Measurements from ENCODE around the gene ZDHHC8.

Gene ZDHHC8

DNA sequence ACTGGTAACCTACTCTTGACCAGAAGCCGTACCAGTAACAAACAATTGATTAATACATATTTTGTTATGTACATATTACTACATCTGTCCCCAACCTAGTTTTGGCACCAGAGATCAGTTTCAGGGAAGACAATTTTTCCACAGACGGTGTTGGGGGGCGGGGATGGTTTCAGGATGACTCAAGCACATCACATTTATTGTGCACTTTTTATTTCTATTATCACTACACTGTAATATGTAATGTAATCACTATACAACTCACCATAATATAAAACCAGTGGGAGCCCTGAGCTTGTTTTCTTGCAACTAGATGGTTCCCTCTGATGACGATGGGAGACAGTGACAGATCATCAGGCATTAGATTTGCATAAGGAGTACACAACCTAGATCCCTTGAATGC is 36.1 kb upstream of the ZDHHC8 start:
- DNase-seq (ENCODE audit: low read depth), result no peak

DNA sequence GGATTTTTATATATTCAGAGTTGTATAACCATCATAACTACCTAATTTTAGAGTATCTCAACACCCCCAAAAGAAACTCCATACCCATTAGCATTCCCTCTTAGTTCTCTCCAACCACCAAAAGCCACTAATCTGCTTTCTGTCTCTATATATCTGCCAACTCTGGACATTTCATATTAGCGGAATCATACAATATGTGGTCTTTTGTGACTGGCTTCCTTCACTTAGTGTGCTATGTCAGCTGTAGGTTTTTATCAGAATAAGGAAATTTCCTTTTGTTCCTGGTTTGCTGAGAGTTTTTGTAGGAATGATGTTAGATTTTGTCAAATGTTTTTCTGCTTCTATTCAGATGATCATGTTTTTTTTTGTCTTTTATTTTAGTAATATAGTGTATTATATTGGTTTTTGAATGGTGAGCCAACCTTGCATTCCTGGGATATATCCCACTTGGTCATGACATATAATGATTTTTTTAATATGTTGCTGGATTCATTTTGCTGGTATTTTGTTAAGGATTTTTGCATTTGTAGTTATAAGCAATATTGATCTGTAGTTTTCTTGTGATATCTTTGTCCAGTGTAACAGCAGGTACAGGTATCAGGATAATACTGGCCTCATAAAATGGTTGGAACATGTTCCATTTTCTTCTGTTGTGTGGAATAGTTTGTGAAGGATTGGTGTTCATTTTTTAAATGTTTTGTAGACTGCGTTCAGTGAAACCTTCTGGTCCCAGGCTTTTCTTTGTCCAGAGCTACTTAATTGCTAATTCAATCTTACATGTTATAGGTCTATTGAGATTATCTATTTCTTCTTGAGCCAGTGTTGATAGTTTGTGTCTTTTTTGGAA is 34.8 kb upstream of the ZDHHC8 start:
- no peak for DNase-seq (ENCODE audit: low read depth)

DNA sequence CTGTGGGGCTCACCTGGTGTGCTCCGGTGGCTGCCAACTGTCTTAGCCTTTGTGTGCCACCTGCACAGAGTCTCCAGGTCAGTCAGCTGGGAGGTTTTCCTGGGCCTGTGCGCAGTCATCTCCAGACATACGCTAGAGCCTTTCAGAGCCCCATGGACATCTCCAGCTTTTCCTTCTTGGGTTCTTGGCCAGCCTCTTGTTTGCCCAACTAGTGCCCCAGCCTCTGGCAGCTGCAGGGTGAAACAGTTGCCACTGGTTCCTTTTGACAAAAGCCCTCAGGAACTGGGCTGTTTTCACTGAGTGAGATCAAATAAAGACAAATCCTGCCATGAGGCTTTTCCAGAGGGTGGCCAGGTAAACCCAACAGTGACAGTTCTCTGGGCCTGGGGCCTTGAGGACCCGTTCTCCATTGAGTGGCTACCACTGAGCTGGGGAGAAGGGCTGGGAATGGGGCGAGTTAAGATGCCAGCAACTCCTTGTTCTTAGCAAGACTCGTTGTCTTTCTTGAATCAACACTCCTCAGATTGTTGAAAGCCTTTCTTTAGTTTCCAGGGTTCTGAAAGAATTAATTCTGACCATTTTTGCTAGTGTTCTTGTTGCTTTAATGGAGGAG is 32.4 kb upstream of the ZDHHC8 start:
- DNase-seq (ENCODE audit: low read depth), result no peak

DNA sequence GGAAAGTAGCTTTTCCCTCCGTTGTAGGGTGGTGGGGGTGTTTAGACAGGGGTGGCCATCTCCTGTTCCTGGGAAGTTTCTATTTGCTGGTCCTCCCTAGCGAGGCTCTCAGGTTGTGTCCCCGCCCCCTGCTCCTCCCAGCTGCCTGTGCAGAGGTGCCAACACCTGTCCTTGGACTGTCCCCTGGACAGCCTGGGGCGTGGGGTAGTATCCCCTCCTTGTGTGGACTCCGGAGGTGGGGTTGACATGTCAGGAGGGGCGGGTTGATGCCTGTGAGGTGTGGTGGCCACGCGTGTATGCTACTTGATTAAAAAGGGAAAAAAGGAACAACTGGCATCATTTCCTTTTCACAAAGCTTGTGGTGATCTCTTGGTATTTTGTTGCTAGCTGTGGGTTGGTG is 30.0 kb upstream of the ZDHHC8 start:
- no peak for DNase-seq (ENCODE audit: low read depth)

DNA sequence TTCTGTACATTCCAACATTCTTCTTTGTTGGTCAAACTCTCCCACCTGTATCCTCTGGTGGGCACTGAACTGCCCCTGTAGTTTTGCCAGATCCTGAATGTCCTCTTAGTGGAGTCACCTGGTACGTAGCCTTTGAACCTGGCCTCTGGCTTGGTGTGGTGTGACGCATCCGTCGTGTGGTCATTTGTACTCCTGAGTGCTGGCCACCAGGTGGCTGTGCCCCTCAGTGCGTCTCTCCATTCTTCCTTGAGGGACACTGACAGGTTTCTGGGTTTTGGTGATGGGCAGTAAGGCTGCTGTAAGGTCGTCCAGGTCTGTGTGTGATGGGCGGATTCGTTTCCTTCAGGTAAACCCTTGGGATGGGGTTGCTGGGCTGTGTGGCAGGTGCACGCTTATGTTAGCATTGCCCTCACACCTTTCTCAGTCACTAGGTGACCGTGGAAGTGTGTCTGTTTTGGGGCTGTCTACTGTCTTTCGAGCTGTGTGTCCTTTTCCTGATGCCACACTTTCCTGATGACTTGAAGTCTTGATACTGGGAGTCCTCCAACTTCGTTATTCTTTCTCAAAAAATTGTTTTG is 29.3 kb upstream of the ZDHHC8 start:
- no peak for DNase-seq (ENCODE audit: low read depth)

DNA sequence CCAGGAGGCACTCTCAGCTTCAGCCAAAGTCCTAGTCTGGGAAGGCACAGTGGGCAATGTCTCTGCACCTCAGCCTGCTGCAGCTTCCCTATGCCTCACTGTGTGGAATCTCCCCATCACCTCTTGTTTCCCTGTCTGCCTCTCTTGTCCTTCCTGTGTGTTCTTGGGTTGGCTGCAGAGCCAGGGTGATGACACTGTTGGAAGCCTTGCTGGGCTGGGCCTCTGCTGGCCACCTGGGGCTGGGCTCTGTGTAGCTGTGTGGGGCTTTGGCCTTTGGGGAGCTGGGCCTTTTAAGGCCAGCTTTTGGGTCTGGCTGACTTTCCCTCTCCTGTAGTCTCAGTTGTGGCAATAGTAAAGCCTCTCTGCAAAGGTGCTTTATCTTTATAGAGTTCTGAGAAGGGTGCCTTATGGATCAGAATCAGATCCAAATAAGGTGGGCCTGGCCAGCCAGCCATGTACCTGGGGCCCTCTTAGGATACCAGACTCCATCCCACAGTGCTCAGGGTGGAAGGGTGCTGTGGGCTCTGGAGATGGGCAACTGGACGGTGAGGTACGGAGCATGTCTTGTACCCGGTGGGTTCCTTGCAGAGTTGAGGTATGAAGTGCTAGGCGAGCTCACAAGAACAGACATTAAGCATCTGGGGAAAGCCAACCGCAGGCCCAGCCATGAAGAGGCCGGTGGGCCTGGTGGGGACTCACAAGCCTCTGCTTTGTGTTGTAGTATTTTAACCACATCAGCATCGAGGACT is 26.0 kb upstream of the ZDHHC8 start:
- DNase-seq (ENCODE audit: low read depth), result no peak

DNA sequence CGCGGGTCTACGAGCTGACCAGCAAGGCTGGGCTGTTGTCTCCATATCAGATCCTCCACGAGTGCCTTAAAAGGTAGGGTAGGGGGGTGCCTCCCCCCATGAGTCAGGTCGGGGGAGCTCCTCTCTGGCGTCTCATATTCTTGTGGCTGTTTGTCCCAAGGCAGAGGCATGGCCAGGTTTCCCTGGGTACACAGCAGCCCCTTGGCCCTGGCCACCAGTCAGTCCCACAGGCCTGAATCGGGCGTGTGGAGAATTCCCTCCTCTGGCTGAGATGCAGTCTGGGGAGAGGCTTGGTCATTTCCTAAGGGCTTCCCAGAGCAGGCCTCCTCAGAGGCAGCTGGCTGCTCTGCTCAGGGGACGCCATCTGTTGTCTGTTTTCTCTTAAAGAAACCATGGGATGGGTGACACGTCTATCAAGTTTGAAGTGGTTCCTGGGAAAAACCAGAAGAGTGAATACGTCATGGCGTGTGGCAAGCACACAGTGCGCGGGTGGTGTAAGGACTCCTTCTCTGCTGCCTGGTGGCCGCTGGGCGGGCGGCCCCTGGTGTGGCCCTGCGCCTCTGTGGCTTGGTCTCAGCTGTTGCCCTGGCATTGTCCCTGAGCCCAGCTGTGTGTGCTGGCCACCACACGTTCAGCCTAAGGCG is 25.3 kb upstream of the ZDHHC8 start:
- DNase-seq (ENCODE audit: low read depth), result no peak

DNA sequence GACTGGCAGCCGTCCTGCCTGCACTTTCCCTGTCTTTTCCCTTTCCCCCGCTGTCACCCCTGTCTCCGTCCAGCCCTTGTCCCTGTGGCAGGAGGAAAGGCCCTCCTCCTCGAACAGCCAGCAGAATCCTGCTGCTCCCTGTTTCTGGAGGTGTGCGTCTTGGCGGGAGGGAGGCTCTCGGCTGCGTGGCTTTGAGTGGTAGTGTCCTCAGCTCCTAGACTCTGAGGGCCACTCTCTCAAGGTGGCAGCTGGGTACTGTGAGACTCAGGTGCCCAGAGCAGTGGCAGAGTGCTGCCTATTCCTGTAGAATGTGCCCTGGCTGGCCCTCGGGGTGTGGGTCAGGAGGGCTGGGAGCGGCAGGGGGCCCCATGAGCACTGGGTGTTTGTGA is 24.8 kb upstream of the ZDHHC8 start:
- no peak for DNase-seq (ENCODE audit: low read depth)

DNA sequence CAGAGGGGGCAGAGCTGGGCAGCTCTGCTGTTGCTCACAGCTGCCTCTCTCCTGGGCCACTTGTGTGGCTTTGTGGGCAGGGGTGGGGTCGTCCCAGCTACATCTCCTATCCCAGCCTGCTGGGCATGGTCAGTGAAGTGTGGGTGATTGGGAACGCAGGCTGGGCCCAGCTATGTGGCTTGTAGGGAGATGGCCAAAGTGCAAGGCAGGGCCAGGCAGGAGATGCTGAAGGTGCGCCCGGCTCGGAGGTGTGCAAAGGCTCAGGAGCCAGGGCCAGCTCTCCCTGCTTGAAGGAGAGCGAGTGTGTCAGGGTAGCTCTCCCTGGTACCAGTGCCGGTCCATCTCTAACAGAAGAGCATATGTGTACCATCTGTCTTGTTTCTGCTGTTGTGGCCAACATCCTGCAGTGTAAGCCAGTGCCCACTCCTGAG is 24.1 kb upstream of the ZDHHC8 start:
- no peak for DNase-seq (ENCODE audit: low read depth)

DNA sequence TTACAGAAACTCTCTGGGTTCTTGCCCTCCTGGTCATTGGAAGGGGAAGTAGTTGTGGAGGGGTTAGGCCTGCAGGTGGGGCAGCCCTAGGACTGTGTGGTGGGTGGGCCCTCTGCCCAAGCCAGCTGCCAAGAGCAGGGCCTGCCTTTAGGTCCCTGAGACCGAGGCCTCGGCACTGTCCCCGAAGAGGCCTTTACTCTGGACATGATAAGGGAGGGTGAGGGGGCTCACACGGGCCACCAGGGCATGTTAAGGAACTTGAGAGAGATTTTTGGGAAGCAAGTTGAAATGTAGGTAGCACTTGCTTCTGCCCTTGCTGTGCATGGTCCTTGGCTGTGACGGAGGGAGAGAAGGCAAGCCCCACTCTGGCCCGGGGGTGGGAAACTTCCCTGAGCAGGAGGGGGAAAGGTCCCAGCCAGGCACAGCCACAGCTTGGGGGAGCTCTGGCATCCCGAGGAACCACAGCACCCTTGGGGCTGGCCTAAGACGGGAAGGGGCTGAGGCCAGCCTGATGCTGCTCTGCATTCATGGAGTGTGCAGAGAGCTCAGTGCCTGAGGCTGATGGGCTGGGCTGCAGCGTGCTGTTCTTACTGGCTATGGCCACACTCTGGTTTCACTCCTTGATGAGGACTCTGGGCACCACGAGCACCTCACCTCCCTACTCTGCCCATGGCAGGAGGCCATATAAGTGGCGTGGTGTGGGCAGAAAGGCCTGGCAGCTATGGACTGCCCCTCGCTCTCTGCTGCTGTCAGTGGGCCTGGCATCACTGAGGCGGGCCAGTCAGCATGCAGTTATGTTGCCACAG is 23.4 kb upstream of the ZDHHC8 start:
- no peak for DNase-seq (ENCODE audit: low read depth)

DNA sequence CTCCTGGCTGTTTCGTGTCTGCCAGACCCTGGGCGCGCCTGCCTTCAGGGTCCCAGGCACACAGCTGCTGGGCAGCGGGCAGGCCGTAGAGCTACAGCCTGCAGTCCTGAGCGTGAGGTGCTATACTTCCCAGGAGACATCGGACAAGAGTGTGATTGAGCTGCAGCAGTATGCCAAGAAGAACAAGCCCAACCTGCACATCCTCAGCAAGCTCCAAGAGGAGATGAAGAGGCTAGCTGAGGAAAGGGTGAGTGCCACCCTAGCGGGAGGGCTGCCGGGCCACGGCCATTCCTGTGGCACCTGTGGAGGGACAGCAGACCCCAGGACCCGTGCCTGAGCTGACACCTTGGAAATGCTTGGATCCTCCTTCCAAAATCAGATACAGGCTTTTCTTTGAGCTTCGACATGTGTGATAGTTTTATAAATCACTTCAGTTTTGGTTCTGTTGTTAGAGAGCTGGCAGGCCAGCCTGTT is 22.8 kb upstream of the ZDHHC8 start:
- DNase-seq (ENCODE audit: low read depth), result no peak

DNA sequence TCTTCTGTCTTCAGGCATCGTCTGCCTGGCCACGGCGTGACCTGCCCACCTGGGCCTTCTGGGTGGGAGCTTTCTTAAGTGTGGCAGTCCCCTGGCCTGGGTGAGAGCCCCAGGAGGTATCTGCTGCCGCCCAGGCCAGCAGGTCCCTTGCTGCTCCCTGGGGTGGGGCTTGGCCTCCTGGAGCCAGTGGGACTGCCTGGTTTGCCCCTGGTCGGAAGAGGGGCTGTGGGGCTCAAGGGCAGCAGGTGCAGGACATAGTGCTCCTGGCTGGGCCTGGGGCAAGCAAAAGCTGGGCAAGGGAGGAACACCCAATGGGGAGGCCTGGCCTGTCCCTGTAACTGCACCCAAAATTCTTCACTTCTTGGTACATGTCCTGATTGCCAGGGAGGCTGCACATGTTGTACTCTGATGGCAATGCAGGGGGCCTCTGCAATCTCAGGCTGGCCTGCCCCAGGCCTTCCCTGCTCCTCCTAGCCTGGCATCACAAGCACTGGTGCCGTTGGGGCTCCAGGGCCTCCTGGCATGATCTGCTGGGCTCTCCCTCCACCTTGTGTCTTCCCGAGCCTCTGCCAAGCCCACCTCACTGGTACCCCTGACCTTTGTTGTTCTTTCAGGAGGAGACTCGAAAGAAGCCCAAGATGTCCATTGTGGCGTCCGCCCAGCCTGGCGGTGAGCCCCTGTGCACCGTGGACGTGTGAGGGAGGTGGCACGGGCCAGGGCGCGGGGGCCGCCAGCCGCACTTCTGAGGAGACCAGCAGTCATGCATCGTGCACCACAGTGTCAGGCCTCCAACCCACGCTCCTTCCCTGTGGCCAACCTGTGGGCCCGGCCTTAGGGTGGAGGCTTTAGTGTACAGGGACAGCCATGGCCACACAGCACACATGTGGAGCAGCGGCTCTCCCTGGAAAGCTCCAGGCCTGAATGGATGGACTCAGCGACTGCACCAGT is 21.9 kb upstream of the ZDHHC8 start:
- no peak for DNase-seq (ENCODE audit: low read depth)

DNA sequence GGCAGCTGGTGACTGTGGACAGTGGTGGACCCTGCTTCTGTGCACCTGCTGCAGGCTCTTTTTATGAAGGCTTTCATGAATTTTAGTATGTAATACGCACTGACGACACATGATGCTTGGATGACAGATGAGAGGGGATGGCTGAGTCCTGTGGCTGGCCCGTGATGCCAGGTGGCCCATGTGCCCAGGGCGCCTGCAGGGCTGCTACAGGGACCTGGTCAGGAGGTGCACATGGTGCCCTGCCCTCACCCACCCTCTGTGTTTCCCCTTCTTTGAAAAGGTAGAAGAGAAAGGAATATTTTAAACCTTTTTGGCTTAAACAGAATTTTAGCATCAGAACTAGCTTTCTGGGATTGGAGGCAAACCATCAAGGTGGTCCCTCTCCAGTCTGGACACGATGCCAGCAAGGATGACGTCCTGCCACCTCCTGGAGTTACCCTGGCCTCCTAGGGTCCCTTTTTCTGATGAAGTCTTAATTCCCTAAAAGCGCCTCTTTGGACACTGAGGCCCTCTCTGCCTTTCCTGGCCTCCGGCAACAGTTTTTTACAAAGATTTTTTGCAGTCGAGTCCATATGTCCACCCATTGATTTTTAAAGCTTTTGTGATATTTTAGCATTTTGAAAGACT is 21.1 kb upstream of the ZDHHC8 start:
- DNase-seq (ENCODE audit: low read depth), result no peak

DNA sequence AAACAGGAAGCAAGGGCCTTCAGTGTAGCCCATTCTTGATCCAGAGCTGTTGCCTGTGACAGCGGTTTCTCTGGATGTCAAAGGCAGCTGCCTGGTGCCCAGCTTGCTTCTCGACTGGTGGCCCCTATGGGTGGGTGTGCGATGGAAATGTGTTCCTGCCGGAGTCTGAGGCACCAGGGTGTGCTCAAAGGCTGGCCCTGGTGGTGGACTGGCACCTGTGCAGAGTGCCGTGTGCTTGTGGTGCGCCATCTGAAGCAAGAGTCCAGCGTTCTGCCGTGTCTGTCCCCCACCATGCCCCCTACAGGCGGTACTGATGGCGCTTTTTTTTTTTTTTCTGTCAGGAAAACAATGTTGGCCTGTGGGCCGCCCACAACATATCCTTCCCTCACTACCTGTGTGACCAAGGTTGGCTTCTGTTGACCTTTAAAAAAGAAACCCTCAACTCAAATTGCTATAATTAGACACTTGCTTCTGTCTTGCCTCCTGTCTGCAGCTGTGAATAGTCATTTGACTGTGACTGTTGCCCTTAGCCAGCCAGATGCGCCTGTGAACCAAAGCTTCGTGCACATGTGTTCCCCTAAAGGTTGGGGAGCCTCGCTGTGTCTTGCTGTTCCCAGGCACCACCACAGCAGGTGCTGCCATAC is 20.4 kb upstream of the ZDHHC8 start:
- DNase-seq (ENCODE audit: low read depth), result peak; percentile 71

DNA sequence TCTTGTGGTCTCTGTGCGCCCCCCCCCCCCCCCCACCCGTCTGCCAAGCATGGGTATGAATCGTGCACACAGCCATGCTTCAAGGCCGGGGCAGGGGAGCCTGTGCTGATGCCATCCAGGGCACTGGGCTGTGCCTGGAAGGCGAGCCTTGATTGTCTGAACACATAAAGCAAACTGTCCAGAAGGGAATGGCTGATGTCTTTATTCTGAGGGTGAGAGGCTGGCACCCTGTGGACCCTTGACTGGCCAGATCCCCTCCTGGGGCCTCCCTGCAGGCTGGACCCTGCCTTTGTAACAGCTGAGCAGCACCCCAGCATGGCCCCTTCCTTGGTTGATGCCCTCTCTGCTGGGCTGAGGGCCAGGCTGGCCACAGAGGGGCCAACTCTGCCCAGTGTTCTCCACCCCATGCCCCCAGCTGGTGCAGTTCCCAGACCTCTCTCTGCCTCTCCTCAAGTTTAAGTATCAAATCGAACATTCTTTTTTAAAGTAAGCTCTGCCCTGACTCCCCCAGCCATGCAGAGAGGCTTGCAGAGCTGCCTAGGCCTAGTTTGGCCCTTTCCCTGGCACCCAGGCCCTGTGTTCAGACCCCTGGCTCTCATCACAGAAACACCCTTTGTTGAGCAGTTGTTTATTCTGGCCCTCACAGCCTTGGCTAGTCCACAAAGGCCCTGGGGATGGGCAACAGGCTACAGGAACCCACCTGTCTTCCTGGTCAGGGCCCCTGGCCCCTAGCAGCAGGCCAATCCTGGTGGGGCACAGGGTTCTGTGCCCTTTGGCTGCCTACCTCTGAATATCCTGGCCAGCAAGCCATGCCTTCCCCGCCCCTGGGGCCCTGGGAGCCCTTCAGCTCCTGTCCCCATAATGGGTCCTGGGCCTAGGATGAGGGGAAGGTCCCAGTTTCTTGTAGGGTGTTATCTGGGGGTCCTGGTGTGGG is 19.6 kb upstream of the ZDHHC8 start:
- DNase-seq (ENCODE audit: low read depth), result no peak

DNA sequence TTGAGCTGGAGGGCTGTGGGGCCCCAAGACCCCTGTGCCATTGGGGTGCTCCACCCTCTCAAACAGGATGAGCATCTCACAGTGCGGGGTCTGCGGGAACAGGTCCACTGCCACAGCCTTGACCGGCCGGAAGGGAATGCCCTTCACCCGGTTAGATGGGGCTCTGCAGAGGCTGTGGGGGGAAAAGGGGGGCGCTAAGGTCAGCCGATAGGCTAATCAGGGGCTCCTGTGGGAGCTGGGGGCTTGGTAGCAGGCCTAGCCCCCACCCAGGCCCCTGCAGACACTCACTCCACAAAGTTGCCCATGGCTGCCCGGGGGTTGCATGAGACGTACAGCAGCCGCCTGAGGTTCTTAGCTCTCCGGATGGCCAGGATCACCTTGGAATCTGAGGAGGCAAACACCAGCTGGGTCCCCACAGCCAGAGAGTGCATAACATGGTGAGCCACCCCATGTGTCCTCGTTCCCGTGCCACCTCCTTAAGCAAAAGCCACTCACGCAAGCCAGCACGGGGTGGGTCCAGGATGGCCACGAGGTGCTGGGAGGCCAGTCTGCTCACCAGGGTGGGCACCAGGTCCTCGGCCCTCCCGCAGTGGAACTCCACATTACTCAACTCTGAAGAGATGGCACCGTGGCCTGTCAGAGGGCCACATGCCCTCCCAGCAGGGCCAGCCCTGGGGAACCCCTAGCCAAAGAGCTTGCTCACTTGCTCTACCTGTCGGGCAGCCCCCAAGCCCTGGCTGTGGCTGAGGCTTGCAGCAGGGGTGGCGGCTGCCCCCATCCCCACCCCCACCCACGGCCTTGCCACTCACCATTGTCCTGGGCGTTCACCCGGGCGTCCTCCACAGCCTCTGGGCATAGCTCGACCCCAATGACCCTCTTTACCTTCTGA is 18.7 kb upstream of the ZDHHC8 start:
- DNase-seq (ENCODE audit: low read depth), result no peak

All from ELR (cell line).